Measurements from ENCODE around the gene PTPN6.
"Not testable (repeated sequence)": the region's sequence is repeated elsewhere in the genome, so short reads cannot be mapped to it uniquely, and the experiment has no call there.

Gene PTPN6

GRCh38 chr12:6950811-6951540, at the start of gene PTPN6:
PTPN6 (plus strand) TSS chr12:6951356; CDS start chr12:6951513, 157 bp downstream.
- DNase-seq (ENCODE audit: low read depth, low spot score): no peak

- DNase-seq (ENCODE audit: low read depth, low spot score): no peak
These were observed 48.7 kb upstream of the PTPN6 start for GRCh38 chr12:6902448-6902847.

- no peak for DNase-seq (ENCODE audit: low read depth, low spot score)
These were observed 47.4 kb upstream of the PTPN6 start for GRCh38 chr12:6903722-6904121.

GRCh38 chr12:6904280-6905276, 46.6 kb upstream of the PTPN6 start, which contains the start of gene LRRC23:
LRRC23 (plus strand) TSS chr12:6904822; CDS start chr12:6905634, 812 bp downstream.
- DNase-seq (ENCODE audit: low read depth, low spot score): peak; percentile 89

- no peak for DNase-seq (ENCODE audit: low read depth, low spot score)
These were observed 45.6 kb upstream of the PTPN6 start for GRCh38 chr12:6905414-6906040.

- not testable (repeated sequence) for DNase-seq (ENCODE audit: low read depth, low spot score)
These were observed 43.0 kb upstream of the PTPN6 start for GRCh38 chr12:6908141-6908540.

- no peak for DNase-seq (ENCODE audit: low read depth, low spot score)
These were observed 41.6 kb upstream of the PTPN6 start for GRCh38 chr12:6909421-6910145.

- DNase-seq (ENCODE audit: low read depth, low spot score): no peak
These were observed 38.8 kb upstream of the PTPN6 start for GRCh38 chr12:6912164-6912935.

GRCh38 chr12:6914246-6914946, 36.8 kb upstream of the PTPN6 start, which contains the start of gene ENO2:
ENO2 (plus strand) TSS chr12:6914580; CDS start chr12:6915833, 1,253 bp downstream.
- no peak for DNase-seq (ENCODE audit: low read depth, low spot score)

- DNase-seq (ENCODE audit: low read depth, low spot score): no peak
These were observed 36.0 kb upstream of the PTPN6 start for GRCh38 chr12:6914947-6915788.

GRCh38 chr12:6915789-6916285, 35.3 kb upstream of the PTPN6 start:
- DNase-seq (ENCODE audit: low read depth, low spot score): no peak

- no peak for DNase-seq (ENCODE audit: low read depth, low spot score)
These were observed 34.5 kb upstream of the PTPN6 start for GRCh38 chr12:6916426-6917200.

GRCh38 chr12:6917491-6918231, 33.5 kb upstream of the PTPN6 start:
- no peak for DNase-seq (ENCODE audit: low read depth, low spot score)

GRCh38 chr12:6919588-6919987, 31.6 kb upstream of the PTPN6 start:
- no peak for DNase-seq (ENCODE audit: low read depth, low spot score)

- DNase-seq (ENCODE audit: low read depth, low spot score): no peak
These were observed 29.6 kb upstream of the PTPN6 start for GRCh38 chr12:6921539-6921938.

- DNase-seq (ENCODE audit: low read depth, low spot score): no peak
These were observed 28.9 kb upstream of the PTPN6 start for GRCh38 chr12:6921996-6922946.

Measured in smooth muscle cell of the brain vasculature (primary cell).